SU-DHL-6 (cell line): ENCODE data around the gene USP47.

Source experiments
- H2AFZ ChIP-seq: fragments of 200-600 bp; sonication (generic); 2 replicates; pipeline ENCODE4 v1.6.1; 2014; ENCODE audit warnings: low read depth, mild to moderate bottlenecking, moderate library complexity, mixed read lengths, antibody characterized with exemption, low read length; ENCODE audit not compliant: severe bottlenecking
- H3F3A ChIP-seq: fragments of 200-600 bp; shearing (Covaris generic); 2 replicates; pipeline ENCODE4 v1.6.0; 2016; ENCODE audit warnings: antibody characterized with exemption, mild to moderate bottlenecking; ENCODE audit not compliant: insufficient read depth
- H3K27ac ChIP-seq: fragments of 200-600 bp; sonication (generic); 2 replicates; pipeline ENCODE4 v1.5.1; 2016; ENCODE audit warnings: low read depth, mild to moderate bottlenecking, low read length, moderate library complexity, mixed read lengths
- H3K27me3 ChIP-seq: fragments of 200-600 bp; sonication (generic), shearing (Covaris generic); 2 replicates; pipeline ENCODE4 v1.6.0; 2014; ENCODE audit warnings: mild to moderate bottlenecking, low read length
- H3K36me3 ChIP-seq: fragments of 200-600 bp; sonication (generic); 2 replicates; pipeline ENCODE4 v1.6.1; 2014; ENCODE audit warnings: mild to moderate bottlenecking, low read length, mixed read lengths
- H3K4me2 ChIP-seq: fragments of 300-600, 200-600 bp; shearing (Covaris generic), sonication (generic); 2 replicates; pipeline ENCODE4 v1.6.0; 2014; ENCODE audit warnings: low read length, low read depth, mild to moderate bottlenecking; ENCODE audit not compliant: poor library complexity, severe bottlenecking
- H3K4me3 ChIP-seq: fragments of 200-600 bp; sonication (generic); 2 replicates; pipeline ENCODE4 v1.5.1; 2014; ENCODE audit warnings: antibody characterized with exemption, low read length, mild to moderate bottlenecking, mixed read lengths; ENCODE audit not compliant: insufficient read depth, poor library complexity, severe bottlenecking
- H3K79me2 ChIP-seq: fragments of 200-600 bp; sonication (generic); 2 replicates; pipeline ENCODE4 v1.6.1; 2014; ENCODE audit warnings: mild to moderate bottlenecking, low read length, moderate library complexity; ENCODE audit not compliant: insufficient read depth
- H3K9ac ChIP-seq: fragments of 200-600 bp; sonication (generic); 2 replicates; pipeline ENCODE4 v1.7.0; 2014; ENCODE audit warnings: mild to moderate bottlenecking, low read length
- H3K9me2 ChIP-seq: fragments of 200-600 bp; sonication (generic); replicated peaks from 2 replicates; pipeline ENCODE4 v1.6.1; 2014; ENCODE audit warnings: low read length; ENCODE audit not compliant: insufficient read depth
- H3K9me3 ChIP-seq: fragments of 200-600 bp; sonication (generic); 2 replicates; pipeline ENCODE4 v1.6.1; 2014; ENCODE audit warnings: low read length, mixed read lengths; ENCODE audit not compliant: insufficient read depth
- H4K20me1 ChIP-seq: fragments of 200-600 bp; sonication (generic); 2 replicates; pipeline ENCODE4 v1.6.1; 2014; ENCODE audit warnings: low read depth, mild to moderate bottlenecking, antibody characterized with exemption, low read length, moderate library complexity, mixed read lengths
- EZH2phosphoT487 ChIP-seq: fragments of 200-600 bp; sonication (generic), shearing (Covaris generic); conservative IDR thresholded peaks from 2 replicates; pipeline ENCODE4 v1.6.1; 2018; ENCODE audit warnings: mild to moderate bottlenecking, antibody characterized with exemption, low read length, moderate library complexity, mixed read lengths
- TF ChIP-seq, protein P1 (sequence below): fragments of 200-600 bp; sonication (generic); IDR thresholded peaks from one replicate; pipeline ENCODE4 v1.5.1; 2017; ENCODE audit warnings: antibody characterized with exemption, mild to moderate bottlenecking, low read length, moderate library complexity; ENCODE audit not compliant: insufficient read depth, poor library complexity, severe bottlenecking

Gene USP47

GRCh38 chr11:11813288-11813962 lies 28.3 kb upstream of the USP47 start:
- Histone ChIP-seq H3K79me2 (no peaks in the 10 kb centered on the region), H2AFZ (no peak overlapping the region), H3K9ac (no peak overlapping the region), H3K9me3 (no peaks in the 10 kb centered on the region), H4K20me1 (no peaks in the 10 kb centered on the region), H3K36me3 (no peaks in the 10 kb centered on the region), H3K27me3 (no peaks in the 10 kb centered on the region), H3K4me3 (no peak overlapping the region), H3K4me2 (no peak overlapping the region), H3K27ac (no peak overlapping the region), H3K9me2 (no peaks in the 10 kb centered on the region), H3F3A (no peaks in the 10 kb centered on the region)
- TF ChIP-seq, protein P1, sequence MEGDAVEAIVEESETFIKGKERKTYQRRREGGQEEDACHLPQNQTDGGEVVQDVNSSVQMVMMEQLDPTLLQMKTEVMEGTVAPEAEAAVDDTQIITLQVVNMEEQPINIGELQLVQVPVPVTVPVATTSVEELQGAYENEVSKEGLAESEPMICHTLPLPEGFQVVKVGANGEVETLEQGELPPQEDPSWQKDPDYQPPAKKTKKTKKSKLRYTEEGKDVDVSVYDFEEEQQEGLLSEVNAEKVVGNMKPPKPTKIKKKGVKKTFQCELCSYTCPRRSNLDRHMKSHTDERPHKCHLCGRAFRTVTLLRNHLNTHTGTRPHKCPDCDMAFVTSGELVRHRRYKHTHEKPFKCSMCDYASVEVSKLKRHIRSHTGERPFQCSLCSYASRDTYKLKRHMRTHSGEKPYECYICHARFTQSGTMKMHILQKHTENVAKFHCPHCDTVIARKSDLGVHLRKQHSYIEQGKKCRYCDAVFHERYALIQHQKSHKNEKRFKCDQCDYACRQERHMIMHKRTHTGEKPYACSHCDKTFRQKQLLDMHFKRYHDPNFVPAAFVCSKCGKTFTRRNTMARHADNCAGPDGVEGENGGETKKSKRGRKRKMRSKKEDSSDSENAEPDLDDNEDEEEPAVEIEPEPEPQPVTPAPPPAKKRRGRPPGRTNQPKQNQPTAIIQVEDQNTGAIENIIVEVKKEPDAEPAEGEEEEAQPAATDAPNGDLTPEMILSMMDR = no peak
- TF ChIP-seq EZH2phosphoT487 = no peak

DNA sequence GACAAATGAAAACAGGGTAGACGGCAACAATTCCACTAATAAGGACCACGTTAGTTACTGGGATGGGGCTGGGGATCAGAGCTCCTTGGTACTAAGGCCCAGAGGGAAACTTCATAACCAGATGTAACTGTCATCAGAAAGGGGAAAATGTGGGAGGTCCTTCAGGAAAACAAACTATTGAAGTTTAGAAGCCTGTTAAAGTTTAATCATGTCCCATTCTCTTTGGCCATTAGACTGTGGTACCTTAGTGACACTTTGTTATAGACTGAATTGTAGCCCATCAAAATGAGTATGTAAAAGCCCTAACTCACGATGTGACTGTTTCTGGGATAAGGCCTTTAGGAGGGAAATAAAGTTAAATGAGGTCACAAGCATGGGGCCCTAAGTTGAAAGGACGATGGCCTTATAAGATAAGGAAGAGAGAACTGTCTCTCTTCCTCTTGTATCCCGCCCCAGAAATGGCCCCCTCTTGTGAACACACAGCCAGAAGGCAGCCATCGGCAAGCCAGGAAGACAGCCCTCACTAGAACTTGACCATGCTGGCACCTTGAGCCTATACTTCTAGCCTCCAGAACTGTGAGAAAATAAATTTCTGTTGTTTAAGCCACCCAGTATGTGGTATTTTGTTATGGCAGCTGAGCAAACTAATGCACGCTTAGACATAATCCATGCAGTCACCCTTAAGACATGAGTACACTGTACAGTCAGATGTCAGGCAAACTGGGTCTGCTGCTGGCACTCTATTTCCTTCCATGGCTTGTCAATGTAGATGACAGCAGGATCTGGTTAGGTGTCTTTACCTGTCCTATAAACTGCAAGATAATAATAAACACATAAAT lies 26.9 kb upstream of the USP47 start:
- Histone ChIP-seq H4K20me1 (no peaks in the 10 kb centered on the region), H3K4me2 (no peak overlapping the region), H3K27me3 (no peaks in the 10 kb centered on the region), H3K9me2 (no peaks in the 10 kb centered on the region), H3K4me3 (no peak overlapping the region), H3K36me3 (no peaks in the 10 kb centered on the region), H3F3A (no peaks in the 10 kb centered on the region), H3K9me3 (no peaks in the 10 kb centered on the region), H2AFZ (no peak overlapping the region), H3K9ac (no peak overlapping the region), H3K27ac (no peak overlapping the region), H3K79me2 (no peaks in the 10 kb centered on the region)
- TF ChIP-seq, protein P1 = no peak
- no peak for TF ChIP-seq EZH2phosphoT487

- Histone ChIP-seq H3K36me3 (no peaks in the 10 kb centered on the region), H3K27me3 (no peaks in the 10 kb centered on the region), H3F3A (no peaks in the 10 kb centered on the region), H3K27ac (no peak overlapping the region), H3K79me2 (no peaks in the 10 kb centered on the region), H3K9ac (no peak overlapping the region), H2AFZ (no peak overlapping the region), H4K20me1 (no peaks in the 10 kb centered on the region), H3K9me3 (no peaks in the 10 kb centered on the region), H3K9me2 (no peaks in the 10 kb centered on the region), H3K4me2 (no peak overlapping the region), H3K4me3 (no peak overlapping the region)
- TF ChIP-seq, protein P1 = no peak
- TF ChIP-seq EZH2phosphoT487 = no peak
These were observed 25.1 kb upstream of the USP47 start for GRCh38 chr11:11816511-11817314.
